ENCODE data around the gene CSNK1D.
A peak's percentile ranks its signal among the peaks of the same experiment; 100 is the strongest.

The CSNK1D gene

DNA sequence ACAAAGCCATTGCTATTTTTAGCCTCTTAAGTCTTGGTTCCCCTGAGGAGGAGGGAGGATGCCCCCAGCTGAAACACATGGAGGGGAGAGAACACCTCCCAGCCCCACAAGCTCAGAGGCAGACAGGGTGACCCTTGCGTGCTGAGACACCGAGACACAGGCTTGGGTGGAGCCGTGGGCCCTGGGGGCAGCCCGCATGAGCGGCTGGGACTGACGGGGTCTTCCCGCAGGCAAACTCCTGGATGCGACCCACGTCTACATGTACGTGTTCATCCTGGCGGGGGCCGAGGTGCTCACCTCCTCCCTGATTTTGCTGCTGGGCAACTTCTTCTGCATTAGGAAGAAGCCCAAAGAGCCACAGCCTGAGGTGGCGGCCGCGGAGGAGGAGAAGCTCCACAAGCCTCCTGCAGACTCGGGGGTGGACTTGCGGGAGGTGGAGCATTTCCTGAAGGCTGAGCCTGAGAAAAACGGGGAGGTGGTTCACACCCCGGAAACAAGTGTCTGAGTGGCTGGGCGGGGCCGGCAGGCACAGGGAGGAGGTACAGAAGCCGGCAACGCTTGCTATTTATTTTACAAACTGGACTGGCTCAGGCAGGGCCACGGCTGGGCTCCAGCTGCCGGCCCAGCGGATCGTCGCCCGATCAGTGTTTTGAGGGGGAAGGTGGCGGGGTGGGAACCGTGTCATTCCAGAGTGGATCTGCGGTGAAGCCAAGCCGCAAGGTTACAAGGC is 34.9 kb downstream of the CSNK1D start:
- DNase-seq: peak; percentile 59

DNA sequence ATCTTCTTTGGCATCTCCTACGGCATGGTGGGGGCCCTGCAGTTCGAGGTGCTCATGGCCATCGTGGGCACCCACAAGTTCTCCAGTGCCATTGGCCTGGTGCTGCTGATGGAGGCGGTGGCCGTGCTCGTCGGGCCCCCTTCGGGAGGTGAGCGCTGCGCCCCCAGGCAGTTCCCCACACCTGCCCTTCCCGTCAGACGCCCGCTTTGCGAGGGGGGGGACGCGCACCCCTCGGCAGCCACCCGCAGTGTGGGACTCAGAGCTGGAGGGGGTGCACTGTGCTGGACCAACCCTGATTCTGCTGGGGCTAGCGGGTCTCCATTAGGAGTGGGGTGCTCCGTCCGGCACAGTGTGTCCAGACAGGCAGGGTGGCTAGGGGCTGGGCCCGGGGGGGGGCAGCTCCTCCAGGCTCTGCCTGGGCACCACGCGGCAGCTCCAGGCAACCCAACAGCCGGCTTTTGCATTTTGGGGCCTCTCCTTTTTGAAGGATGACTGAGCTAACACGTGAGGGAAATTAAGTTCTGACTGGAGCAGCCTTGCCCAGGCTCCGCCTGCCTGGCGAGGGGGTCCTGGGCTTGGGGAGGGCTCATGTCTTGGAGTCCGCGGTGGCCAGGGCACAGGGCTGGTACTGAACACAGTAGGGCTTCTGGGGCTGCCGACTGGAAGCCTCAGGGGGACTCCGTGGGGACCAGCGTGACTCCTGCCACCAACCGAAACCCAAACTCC is 35.6 kb downstream of the CSNK1D start:
- no peak for DNase-seq

DNA sequence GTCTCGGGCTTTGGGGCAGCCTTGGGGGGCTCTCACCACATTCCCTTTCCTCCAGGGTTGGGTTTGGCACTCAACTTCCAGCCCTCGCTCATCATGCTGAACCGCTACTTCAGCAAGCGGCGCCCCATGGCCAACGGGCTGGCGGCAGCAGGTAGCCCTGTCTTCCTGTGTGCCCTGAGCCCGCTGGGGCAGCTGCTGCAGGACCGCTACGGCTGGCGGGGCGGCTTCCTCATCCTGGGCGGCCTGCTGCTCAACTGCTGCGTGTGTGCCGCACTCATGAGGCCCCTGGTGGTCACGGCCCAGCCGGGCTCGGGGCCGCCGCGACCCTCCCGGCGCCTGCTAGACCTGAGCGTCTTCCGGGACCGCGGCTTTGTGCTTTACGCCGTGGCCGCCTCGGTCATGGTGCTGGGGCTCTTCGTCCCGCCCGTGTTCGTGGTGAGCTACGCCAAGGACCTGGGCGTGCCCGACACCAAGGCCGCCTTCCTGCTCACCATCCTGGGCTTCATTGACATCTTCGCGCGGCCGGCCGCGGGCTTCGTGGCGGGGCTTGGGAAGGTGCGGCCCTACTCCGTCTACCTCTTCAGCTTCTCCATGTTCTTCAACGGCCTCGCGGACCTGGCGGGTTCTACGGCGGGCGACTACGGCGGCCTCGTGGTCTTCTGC is 36.3 kb downstream of the CSNK1D start:
- no peak for DNase-seq

DNA sequence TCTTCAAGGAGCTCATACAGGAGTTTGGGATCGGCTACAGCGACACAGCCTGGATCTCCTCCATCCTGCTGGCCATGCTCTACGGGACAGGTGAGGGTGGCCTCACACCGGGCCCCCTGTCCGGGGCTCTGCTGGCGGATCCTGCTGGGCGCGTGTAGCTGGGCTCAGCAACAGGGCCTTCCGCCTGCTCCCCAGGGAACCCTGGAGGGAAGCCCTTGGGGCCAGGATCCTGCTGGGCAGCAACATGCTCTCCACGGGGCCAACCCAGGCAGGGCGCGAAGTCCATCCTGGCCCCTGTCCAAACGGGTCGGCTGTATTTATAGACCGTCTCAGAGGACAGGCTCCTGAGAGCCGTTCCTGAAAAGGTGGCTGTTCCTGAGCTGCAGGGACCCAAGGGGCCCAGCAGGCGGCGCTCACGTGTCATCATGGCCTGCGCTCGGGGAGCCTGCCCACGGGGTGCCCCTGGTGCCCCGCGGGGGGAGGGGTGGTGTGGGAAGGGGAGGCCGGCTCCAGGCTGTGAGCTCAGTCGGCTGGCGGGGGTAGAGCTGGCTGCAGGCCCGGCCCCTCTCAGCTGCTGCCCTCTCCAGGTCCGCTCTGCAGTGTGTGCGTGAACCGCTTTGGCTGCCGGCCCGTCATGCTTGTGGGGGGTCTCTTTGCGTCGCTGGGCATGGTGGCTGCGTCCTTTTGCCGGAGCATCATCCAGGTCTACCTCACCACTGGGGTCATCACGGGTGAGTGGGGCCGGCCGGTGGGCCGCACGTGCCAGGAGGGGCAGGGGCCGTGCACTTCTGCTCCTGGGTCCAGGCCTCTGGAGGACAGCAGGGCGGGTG is 37.1 kb downstream of the CSNK1D start:
- DNase-seq: no peak

DNA sequence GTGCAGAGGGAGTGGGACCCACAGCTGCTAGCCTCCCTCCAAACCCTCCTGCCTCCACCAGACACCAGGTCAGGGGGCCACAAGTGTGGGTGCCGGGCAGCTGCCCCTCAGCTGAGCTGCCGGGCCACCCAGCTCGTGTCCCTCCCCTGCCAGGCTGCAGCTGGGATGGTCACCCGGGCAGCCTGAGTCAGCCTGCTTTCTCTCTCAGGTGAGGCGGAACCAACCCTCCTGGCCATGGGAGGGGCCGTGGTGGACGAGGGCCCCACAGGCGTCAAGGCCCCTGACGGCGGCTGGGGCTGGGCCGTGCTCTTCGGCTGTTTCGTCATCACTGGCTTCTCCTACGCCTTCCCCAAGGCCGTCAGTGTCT is 37.7 kb downstream of the CSNK1D start:
- no peak for DNase-seq

DNA sequence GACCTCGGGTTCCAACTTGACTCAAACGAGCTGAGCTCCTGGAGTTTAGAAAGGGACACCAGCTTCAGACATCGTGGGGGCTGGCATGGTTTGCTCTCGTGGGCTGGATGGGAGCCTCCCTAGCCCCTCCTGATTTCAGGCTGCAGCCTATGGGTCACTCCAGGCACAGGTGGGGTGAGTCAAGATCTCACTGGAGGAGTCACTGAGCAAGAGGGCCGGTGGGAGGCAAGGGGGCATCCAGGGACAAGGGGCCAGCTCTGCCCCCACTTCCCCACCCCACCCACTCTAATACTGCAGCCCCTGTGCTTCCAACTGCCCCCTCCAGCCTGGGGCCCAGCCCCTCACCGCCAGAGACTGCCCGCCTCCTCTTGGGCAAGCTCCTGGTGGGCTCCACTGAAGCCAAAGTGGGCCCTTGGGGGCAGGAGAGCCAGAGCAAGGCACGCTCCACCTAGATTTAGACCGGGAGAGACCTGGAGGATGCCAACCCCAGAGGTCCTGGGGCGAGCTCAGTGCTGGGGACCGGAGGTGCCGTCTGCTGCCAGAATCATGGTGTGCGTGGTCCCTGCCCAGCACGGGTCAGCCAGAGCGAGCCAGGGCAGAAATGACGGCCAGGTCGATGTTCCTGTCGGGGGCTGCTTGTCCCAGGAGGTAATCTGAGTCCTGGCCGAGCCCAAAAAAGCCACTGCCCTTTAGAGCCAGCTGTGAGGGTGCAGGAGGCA is 38.3 kb downstream of the CSNK1D start:
- DNase-seq: no peak

DNA sequence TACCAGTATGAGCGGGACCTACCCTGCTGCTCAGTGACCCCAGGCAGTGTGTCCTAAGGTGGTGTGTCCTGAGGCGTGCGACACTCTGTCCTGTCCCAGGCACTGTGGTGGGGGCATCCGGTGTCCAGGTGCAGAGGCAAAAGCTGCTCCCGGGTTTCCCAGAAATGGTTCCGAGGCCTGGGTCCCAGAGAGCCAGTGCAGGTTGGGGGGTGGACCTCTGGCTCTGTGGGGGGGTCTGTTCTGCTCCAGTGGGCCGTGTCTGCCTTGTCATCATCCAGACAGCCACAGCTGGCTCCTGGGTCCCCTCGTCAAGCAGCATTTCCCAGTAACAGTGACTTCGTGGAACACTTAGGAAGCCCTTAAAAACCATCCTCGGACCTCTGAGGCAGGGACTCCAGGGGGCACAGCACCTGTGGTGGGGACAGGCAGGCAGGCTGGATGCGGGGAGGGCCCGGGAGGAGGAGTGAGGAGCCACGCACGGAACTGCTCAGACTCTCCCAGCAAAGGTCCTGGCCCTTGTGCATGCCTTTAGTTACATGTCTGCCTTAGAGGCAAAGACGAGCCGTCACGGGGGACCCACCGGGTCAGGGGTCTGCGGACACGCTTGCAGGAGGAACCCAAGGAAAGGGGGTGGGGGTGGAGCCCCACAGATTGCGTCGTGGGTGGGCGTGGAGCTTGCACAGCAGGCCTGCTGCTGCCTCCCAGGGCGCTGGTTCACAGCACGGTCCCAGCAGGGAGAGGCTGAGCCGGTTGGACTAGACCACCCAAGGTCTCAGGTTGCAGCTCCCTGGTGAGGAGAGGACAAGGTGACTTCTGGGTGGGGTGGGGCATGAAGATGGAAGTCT is 39.1 kb downstream of the CSNK1D start:
- DNase-seq: no peak

DNA sequence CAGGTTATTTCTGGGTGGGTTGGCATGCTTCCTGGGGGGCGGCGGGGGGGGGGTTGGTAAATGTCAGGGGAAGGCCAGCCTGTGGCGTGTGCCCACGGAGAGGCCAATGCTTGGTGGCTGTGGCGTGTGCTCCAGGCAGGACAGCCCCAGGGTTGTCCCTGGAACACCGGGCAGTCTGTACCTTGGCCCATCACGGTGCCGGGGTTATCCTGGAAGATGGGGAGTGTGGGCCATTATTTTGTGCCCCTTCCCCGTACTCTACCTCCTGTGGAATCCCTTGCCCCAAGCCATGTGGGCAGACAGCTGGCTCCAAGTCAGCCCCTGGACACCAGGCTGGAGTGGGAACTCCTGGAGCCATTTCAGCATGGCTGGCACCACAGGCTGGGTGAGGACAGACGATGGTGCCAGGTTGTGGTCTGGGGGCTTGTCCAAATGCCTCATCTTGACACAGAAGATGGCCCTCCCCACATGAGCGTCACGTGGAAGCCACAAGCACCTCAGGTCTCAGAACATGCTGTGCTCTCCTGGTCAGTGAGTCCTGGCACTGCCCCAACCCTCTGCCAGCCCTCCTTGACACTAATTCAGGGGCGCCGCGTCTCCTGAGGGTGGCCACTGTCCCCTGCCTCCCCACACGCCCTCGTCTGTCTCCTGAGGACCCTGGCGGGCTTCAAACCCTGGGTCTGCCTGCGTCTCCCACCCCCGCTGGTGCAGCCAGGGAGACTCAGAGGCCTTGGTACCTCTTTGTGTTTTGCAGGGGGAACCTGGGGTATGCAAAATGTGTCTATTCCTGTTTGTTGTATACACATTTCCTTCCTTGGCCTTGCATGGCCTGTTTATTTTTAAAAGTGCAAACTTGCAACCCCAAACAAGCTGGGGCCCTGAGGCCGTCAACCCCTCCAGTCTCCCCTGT is 40.4 kb downstream of the CSNK1D start:
- no peak for DNase-seq

DNA sequence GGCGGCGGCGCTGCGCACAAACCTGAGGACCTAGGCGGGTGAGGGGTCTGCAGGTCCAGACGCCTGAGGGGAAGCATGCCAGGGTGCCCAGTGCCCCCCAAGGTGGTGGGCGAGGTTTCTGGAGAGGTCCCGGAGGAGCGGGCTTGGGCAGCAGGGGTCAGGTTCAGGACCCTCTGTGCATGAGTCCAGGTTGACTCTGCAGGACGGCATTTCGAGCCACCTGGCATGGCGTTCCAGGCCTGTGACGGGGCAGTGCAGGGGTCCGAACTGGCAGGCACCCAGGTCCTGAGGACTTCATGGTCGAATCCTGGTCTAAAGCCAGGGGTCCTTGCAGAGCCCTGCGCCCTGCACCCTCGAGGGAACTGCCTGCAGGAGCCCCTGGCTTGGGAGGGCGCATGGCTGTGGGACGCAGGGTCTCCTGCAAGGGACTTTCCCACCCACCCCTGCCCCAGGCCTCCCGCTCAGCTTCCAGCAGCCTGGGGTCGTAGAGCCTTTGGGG is 41.1 kb downstream of the CSNK1D start:
- DNase-seq: no peak

DNA sequence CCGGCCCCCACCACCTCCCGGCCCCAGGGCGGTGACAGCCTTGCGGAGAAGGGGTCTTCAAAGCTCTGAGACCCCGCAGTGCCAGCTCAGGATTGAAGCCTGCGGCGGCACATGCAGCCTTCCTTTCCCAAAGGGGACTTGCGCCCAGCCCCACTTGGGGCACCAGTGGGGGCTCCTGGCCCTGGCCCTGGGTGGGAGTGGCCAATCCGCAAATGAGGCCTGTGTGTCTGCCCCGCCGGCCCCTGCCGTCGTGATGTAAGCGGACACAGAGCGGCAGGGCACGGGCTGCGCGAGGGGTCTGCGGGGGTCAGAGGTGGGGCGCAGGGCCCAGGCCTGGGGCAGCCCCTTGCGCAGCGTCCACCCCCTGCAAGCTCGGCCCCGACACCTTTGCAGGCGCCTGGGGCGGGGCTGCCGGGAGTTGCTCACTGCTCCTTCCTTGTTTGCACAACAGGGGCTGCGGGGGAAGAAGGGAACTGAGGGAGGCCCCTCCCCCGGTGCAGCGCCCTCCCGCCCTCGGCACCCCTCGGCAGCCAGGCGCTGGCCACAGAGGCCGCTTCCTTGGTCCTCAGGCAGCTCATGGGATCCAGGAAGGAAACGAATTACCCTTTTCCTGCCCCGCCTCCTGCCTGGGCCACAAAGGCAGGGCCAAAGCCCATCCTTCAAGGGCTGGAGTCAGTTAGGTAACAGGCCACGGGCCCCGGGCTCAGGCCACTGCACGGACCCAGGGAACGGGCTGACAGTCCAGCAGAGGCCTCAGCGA is 41.8 kb downstream of the CSNK1D start:
- peak; percentile 60 for DNase-seq

DNA sequence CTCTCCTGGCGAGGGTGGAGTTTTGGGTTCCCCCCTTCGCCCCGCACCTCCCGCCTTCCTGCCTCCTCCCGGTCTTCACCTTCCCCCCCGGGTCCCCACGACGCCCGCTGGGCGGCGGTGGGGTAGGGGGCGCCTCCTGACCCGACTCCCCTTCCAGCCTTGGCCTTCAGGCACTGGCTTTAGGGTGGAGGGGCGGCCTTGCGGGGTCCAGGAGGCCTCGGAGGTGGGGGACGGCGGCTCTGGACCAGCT is 42.3 kb downstream of the CSNK1D start:
- peak; percentile 39 for DNase-seq

DNA sequence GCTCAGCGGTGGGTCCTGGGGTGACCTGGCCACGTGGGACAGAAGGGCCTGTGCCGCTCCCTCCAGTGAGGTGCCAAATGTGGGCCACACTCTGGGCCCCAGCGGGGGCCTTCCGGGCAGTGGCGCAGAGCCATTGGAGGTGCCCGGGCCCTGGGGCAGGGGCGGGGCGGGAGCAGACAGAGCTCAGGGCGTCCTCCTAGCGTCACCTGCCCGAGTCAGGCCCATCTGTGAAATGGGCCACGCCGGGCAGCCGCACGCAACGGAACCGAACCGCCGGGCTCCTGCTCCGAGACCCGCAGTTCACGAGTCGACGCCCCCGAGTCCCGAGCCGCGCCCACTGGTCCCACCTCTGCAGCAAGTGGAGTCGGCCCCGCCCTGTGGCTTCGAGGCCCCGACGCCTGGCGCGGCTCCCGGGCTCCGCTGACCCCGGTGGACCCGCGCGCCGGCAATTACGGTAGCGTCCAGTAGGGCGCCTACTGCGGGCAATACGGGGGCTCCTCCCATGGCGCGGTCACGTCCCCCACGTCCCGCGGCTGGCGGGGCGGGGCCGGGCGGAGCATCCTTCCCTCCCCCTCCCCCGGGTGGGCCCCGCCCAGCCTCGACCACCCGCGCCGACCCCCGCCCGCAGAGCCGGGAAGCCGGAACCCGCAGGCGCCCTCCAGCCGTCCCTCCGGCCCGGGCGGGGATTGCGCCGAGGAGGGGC is 42.7 kb downstream of the CSNK1D start:
- peak; percentile 92 for DNase-seq

DNA sequence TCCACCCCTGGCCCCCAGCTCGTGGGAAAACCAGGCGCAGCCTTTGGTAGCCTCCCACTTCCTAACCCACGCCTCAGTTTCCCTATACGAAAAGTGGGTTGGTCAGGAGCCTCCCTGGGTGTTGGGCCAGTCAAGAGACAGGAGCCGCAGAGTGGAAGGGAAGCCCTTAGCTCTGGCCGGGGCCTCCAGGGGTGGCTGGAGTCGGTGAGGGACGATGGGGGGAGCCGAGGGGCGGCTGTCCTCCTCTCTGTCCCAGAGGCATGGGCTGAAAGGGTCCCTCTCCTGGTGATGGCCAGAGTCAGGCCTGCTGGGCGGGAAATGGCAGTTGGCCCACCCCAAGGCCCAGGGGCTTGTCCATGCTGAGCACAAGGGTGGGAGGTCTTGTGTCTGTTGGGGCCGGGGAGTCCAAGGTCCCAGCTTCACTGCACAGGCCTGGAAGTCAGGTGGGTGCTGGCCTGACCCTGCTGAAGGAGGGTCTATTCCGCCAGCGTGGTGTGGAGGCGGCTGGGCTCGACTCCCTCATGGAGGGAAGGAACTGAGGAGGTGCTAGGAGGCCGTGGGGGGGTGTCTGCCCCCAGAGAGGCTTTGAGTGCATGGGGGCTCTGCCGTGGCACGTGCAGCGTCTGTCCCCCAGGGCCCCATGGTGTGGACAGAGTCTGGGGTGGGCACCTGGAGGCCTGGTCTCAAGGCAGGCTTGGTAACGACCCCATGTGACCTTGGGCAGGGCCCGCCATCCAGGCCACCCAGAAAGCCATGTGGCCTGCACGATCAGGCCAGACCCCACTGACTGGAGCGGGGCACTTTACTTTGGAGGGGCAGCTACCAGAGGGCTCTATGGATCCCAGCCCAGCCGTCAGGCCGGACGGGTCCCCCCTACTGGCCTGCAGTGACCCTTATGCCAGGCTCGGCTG is 43.5 kb downstream of the CSNK1D start:
- DNase-seq: peak; percentile 34

DNA sequence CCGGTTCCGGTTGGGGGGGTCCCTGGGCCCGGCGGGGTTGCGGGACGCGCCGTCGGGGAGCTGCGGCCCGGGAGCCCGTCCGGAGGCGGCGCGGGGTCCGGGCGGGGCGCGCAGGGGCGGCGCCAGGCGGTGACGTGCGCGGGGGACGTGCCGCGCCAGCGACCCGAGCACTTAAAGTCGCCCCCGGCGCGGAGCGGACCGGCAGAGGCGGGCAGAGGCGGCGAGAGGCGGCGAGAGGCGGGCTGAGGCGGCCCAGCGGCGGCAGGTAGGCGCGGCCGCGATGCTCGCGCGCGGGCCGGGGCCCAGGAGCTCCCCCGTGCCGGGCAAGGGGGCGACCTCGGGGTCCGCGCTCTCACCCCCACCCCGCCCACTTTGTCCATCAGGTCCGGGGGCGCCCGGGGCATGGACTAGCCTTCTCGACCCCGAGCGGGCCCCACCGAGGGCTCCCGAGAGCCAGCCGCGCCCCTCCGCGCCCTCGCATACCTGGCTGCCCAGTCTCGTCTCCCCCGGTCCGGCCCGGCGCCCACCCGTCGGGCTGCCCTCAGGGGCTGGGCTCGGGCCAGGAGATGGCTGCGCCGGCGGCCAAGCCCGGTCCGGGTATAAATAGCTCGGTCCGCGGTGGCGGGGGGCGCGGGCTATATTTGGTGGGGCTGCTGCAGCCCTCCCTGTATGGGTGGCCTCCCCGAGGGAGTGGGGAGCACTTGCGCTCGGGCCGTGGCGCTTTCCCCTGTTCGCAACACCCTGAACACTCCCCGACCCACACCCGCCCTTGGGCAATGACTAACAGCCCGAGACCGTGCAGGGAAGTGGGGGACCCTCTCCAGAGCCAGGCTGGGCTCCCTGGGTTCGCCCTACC is 44.4 kb downstream of the CSNK1D start, which contains the start of gene SLC16A3:
SLC16A3 (plus strand) TSS at position 201 of the 856 bp plus-strand sequence. CDS start 6,967 bp downstream, outside the sequence.
- DNase-seq: peak; percentile 83

DNA sequence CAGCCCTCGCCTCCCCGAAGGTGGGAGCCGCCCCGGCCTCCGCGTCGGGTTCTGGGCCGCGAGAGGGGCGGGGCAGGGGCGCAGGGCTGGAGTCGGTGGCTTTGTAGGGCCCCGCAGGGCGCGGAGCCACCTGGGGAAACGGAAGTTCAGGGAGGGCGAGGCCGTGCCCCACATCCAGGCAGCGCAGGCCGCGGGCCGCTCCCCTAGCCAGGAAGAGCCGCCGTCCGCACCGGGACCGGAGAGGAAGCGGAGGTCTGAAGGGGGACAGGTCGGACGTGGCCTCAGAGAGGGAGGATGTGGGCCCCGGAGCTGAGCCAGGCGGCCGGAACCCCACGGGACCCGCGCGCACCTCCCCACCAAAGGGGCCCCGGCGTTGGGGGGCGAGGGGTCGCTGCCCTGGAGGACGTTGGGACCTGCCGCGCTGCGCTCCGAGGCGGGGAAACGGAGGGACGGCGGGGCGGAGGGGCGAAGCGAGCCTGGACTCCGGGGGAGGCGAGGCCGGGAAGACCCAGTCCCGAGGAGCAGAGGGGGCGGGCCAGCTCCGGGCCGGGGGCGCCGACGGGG is 45.1 kb downstream of the CSNK1D start:
- DNase-seq: no peak

DNA sequence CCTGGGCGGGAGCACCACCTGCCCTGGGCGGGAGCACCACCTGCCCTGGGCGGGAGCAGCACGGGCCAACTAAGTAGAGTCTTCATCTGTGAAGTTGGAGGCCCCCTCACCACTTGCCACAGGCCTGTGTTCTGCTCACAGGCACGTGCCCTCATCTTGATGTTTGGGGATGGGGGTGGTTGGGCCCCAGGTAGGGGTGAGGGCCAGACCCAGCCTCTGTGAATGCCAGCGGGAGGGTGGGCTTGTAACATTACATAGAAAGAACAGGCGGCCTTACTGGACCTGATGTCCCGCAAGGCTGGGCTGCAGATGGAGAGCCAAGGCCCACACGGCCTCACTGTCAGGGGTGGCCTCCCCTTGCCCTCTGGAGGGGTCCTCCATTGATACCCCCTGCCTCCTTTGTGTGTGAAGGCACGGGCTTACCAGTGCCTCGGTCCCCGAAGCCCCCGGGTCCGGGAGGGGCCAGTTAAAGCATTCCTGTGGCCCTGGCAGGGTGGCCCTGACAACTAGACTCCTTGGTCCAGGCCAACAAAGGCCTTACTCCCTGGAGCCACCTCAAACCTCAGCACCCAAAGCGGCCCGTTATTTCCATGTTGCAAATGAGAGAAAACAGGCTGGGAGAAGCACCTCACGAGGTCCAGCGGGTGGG is 45.7 kb downstream of the CSNK1D start:
- DNase-seq: no peak

All from HCEC 1CT (cell line).